GM18508 (cell line): Measurements from ENCODE around the gene UGT1A4.

ENCODE experiments used
- ATAC-seq: cut with Tn5 transposase; IDR thresholded peaks from one replicate; pipeline ENCODE4 v1.9.1; 2021; ENCODE audit warnings: moderate number of reproducible peaks; ENCODE audit not compliant: insufficient read depth, unreplicated experiment

Gene UGT1A4

DNA sequence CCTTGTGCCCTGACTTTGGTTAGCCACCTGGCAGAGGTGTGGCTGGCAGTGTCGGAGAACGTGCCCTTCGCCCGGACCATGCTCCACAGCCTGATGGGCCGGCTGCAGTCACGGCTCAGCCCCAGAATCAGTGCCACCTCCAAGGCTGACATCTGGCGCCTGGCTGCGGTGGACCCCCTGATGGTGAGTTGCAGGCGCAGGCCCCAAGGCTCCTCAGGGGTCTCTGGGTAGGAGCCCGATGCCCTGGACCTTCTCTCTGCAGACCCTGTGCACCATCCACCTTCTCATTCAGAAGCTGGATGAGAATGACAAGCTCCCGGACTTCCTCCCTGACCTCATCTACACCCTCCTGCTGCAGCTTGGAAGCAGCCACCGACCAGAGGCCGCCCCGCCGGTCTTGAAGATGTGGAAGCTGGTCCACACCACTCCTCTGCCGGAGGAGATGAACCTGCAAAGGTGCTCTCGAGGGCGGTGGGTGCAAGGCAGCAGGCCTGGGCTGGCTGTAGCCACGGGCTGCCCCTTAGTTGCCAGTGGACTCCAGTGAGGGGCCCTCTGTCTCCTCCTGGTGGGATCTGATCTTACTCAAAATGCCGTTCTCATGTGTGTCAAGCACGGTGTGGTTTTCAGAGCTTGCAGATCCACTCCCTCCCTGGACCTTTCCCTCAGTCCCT lies 103.7 kb downstream of the UGT1A4 start:
- no peak for ATAC-seq
